ENCODE data around the gene TNP2. TPM values are rescaled to one million over a fixed set of nuclear protein-coding genes. Genes with fewer than 3 reads are reported as not detected.

TNP2 gene
- total RNA-seq, 1 experiment from 2014 or later: not detected

DNA sequence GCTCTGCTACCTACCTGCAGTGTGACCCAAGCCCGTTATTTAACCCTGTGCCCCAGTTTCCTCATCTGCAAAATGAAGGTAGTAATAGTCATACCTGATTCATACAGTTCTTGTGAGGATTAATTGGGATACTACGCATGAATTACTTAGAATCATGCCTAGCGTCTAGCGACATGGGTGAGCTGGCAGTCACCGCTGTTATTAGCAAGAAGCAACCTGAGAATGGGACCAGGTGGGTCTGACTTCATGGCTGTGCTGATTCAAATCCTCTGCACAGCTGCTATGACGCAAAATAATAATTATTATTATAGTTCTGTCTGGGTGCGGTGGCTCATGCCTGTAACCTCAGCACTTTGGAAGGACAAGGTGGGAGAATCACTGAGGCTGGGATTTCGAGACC lies 21.0 kb downstream of the TNP2 start:
- ATAC-seq (no peak), DNase-seq (ENCODE audit: low read depth, low spot score) (no peak)
- TF ChIP-seq, protein P1, sequence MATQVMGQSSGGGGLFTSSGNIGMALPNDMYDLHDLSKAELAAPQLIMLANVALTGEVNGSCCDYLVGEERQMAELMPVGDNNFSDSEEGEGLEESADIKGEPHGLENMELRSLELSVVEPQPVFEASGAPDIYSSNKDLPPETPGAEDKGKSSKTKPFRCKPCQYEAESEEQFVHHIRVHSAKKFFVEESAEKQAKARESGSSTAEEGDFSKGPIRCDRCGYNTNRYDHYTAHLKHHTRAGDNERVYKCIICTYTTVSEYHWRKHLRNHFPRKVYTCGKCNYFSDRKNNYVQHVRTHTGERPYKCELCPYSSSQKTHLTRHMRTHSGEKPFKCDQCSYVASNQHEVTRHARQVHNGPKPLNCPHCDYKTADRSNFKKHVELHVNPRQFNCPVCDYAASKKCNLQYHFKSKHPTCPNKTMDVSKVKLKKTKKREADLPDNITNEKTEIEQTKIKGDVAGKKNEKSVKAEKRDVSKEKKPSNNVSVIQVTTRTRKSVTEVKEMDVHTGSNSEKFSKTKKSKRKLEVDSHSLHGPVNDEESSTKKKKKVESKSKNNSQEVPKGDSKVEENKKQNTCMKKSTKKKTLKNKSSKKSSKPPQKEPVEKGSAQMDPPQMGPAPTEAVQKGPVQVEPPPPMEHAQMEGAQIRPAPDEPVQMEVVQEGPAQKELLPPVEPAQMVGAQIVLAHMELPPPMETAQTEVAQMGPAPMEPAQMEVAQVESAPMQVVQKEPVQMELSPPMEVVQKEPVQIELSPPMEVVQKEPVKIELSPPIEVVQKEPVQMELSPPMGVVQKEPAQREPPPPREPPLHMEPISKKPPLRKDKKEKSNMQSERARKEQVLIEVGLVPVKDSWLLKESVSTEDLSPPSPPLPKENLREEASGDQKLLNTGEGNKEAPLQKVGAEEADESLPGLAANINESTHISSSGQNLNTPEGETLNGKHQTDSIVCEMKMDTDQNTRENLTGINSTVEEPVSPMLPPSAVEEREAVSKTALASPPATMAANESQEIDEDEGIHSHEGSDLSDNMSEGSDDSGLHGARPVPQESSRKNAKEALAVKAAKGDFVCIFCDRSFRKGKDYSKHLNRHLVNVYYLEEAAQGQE (IDR thresholded peaks at IDR 0.05; ENCODE audit: insufficient read depth in 1 of 2, low read depth in 2 of 2, low read length in 1 of 2): no peak
- TF ChIP-seq SIN3A (IDR thresholded peaks at IDR 0.05; ENCODE audit: borderline replicate concordance, insufficient read depth, low read depth, low read length) (no peak), POLR2AphosphoS5 (IDR thresholded peaks at IDR 0.05; ENCODE audit: low read depth, low read length) (no peak), TCF7L2 (IDR thresholded peaks at IDR 0.05; ENCODE audit: low read depth, low read length) (no peak)
- TF ChIP-seq, protein P2, sequence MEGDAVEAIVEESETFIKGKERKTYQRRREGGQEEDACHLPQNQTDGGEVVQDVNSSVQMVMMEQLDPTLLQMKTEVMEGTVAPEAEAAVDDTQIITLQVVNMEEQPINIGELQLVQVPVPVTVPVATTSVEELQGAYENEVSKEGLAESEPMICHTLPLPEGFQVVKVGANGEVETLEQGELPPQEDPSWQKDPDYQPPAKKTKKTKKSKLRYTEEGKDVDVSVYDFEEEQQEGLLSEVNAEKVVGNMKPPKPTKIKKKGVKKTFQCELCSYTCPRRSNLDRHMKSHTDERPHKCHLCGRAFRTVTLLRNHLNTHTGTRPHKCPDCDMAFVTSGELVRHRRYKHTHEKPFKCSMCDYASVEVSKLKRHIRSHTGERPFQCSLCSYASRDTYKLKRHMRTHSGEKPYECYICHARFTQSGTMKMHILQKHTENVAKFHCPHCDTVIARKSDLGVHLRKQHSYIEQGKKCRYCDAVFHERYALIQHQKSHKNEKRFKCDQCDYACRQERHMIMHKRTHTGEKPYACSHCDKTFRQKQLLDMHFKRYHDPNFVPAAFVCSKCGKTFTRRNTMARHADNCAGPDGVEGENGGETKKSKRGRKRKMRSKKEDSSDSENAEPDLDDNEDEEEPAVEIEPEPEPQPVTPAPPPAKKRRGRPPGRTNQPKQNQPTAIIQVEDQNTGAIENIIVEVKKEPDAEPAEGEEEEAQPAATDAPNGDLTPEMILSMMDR (IDR thresholded peaks at IDR 0.05): no peak
- Histone ChIP-seq H3K27me3 (ENCODE audit: control insufficient read depth, insufficient read depth, low read length) (no peaks in the 10 kb centered on the region), H3K27ac (ENCODE audit: low read length) (no peak overlapping the region), H3K9me3 (ENCODE audit: control insufficient read depth, insufficient read depth, low read depth, low read length) (no peaks in the 10 kb centered on the region), H3K4me1 (ENCODE audit: control insufficient read depth, insufficient read depth, low read length) (no peaks in the 10 kb centered on the region), H3K36me3 (ENCODE audit: control insufficient read depth, insufficient read depth, low read length) (no peaks in the 10 kb centered on the region), H3K4me3 (ENCODE audit: low read depth in 2 of 2, low read length in 2 of 2) (no peak overlapping the region)
- CTCF ChIA-PET: no interaction called here
- no TSS peak for BruUV-seq (replicated peaks)
- POLR2A ChIA-PET: no interaction called here
- intact Hi-C loops (cut with micrococcal nuclease; ENCODE audit: unreplicated experiment): no loop called here
- in situ Hi-C loops (cut with HindIII; ENCODE audit: low pct_unique_long_range_greater_than_20kb, low sequenced_read_pairs): no loop called here

DNA sequence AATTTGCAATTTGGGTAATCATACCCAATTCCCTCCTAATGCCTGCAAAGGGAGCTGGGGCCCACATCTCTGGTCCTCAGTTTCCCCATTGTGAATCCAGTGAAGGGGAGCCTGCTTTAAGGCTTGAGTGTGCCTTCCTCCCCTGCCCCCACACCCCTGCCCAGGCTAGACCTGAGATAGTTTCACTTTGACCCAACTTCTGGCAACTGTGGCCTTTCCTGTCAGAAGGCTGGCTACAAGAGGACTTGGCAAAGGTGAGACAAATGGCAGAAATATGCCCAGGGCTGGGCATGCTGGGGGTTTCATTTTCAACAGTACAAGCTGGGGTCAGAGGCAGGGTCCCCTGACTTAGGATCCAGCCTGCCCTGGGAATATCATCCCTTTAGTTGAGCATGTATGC lies 23.1 kb downstream of the TNP2 start:
- ATAC-seq (no peak), DNase-seq (ENCODE audit: low read depth, low spot score) (no peak)
- POLR2A ChIA-PET: interaction anchor here (0.6 kb wide), 1 partner anchor 10 kb away, joined by 3 read pairs; the partner anchor contains the start of gene SOCS1
- CTCF ChIA-PET: interaction anchor here (1.1 kb wide), 1 partner anchor 10 kb away, joined by 4 read pairs; the partner anchor contains the start of gene SOCS1
- TF ChIP-seq POLR2AphosphoS5 (IDR thresholded peaks at IDR 0.05; ENCODE audit: low read depth, low read length): no peak
- TF ChIP-seq TCF7L2 (IDR thresholded peaks at IDR 0.05; ENCODE audit: low read depth, low read length): no peak
- TF ChIP-seq, protein P2 (IDR thresholded peaks at IDR 0.05): no peak
- TF ChIP-seq SIN3A (IDR thresholded peaks at IDR 0.05; ENCODE audit: borderline replicate concordance, insufficient read depth, low read depth, low read length): no peak
- TF ChIP-seq, protein P1 (IDR thresholded peaks at IDR 0.05; ENCODE audit: insufficient read depth in 1 of 2, low read depth in 2 of 2, low read length in 1 of 2): no peak
- Histone ChIP-seq H3K27me3 (ENCODE audit: control insufficient read depth, insufficient read depth, low read length) (no peaks in the 10 kb centered on the region), H3K4me1 (ENCODE audit: control insufficient read depth, insufficient read depth, low read length) (no peaks in the 10 kb centered on the region), H3K9me3 (ENCODE audit: control insufficient read depth, insufficient read depth, low read depth, low read length) (no peaks in the 10 kb centered on the region), H3K4me3 (ENCODE audit: low read depth in 2 of 2, low read length in 2 of 2) (no peak overlapping the region), H3K27ac (ENCODE audit: low read length) (no peak overlapping the region), H3K36me3 (ENCODE audit: control insufficient read depth, insufficient read depth, low read length) (no peaks in the 10 kb centered on the region)
- BruUV-seq (replicated peaks): no TSS peak
- in situ Hi-C loops (cut with HindIII; ENCODE audit: low pct_unique_long_range_greater_than_20kb, low sequenced_read_pairs) (no loop called here), intact Hi-C loops (cut with micrococcal nuclease; ENCODE audit: unreplicated experiment) (no loop called here)

Measured in Panc1 (cell line).